ENCODE data around the gene HNRNPC. TPM values are rescaled to one million over a fixed set of nuclear protein-coding genes. Genes with fewer than 3 reads are reported as not detected.

HNRNPC gene
- total and polyA plus RNA-seq, 2 of the 8 experiments (the other 6 are each of a cell fraction or from before 2014, with no cell fraction given): 781 to 1,207 TPM

DNA sequence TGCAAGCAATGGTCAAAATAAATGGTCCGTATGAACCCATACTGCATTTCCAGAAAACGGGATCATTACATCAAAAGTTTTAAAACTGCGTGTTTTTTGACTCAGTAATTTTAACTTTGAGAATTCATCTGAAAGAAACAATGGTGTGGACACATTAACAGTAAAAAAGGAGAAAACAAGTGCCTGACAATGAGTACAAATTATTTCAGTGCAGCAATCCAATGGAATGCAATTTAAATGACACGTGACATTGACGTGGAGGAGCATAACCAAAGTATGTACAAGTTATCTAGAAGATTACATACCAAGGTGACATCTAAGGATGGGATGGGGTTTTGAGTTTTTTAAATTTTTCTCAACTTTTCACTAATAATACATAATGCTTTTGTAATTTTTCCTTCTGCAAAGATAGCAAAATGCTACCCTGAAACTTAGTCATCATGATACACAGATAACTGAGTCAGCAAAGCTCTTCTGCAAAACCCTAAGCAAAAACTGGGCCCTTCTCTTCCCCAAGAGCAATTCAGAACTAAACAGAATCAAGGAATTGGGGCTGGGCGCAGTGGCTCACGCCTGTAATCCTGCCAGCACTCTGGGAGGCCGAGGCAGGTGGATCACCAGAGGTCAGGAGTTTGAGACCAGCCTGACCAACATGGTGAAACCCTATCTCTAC, 20.4 kb downstream of the HNRNPC start:
- Histone ChIP-seq H3K23ac (ENCODE audit: insufficient read length) (no peak overlapping the region), H4K5ac (ENCODE audit: insufficient read length, low read depth, low read length) (no peak overlapping the region), H2BK20ac (ENCODE audit: low read length) (no peak overlapping the region), H4K20me1 (replicated peaks in 1 of 2; ENCODE audit: control insufficient read depth in 1 of 2, insufficient read depth in 2 of 2, low read length in 2 of 2) (peaks cover 21 to 47% of the 10 kb centered on the region in 2 experiments), H3K27ac (ENCODE audit: low read depth, low read length) (no peak overlapping the region), H3K18ac (ENCODE audit: extremely low read depth, low read length) (no peak overlapping the region), H3K9ac (replicated peaks in 1 of 4; ENCODE audit: extremely low read depth in 1 of 4, low read depth in 3 of 4, low read length in 3 of 4) (no peak overlapping the region), H3K4ac (replicated peaks; ENCODE audit: insufficient read length, low read depth, low read length) (no peak overlapping the region), H3K9me3 (ENCODE audit: insufficient read depth in 2 of 2, low read depth in 1 of 2, low read length in 1 of 2) (no peaks in the 10 kb centered on the region), H2BK15ac (ENCODE audit: low read length) (no peak overlapping the region), H3K27me3 (replicated peaks in 1 of 4; ENCODE audit: control insufficient read depth in 3 of 4, extremely low read depth in 1 of 4, insufficient read depth in 3 of 4, low read length in 3 of 4) (no peaks in the 10 kb centered on the region), H4K91ac (replicated peaks; ENCODE audit: insufficient read length, low read length) (no peak overlapping the region), H3K4me3 (ENCODE audit: extremely low read depth in 1 of 4, insufficient read depth in 2 of 4, low read depth in 3 of 4, low read length in 4 of 4) (no peak overlapping the region), H2BK12ac (ENCODE audit: low read depth, low read length) (no peak overlapping the region), H2AK5ac (ENCODE audit: low read depth, low read length) (no peak overlapping the region), H3K4me1 (replicated peaks in 1 of 4; ENCODE audit: control insufficient read depth in 3 of 4, insufficient read depth in 4 of 4, low read length in 3 of 4) (no peaks in the 10 kb centered on the region), H3K4me2 (ENCODE audit: insufficient read depth in 1 of 2, low read depth in 2 of 2, low read length in 2 of 2) (no peak overlapping the region), H2BK120ac (replicated peaks; ENCODE audit: low read depth, low read length) (no peak overlapping the region), H3K36me3 (ENCODE audit: control insufficient read depth in 2 of 4, insufficient read depth in 4 of 4, low read length in 3 of 4) (peaks cover 10 to 90% (median 32%) of the 10 kb centered on the region in 4 experiments), H3K56ac (replicated peaks; ENCODE audit: insufficient read length, low read depth, low read length) (no peak overlapping the region), H2BK5ac (ENCODE audit: low read depth, low read length) (no peak overlapping the region), H3K14ac (ENCODE audit: insufficient read length) (no peak overlapping the region), H2AFZ (ENCODE audit: low read length) (no peak overlapping the region), H3K23me2 (ENCODE audit: low read depth, low read length) (no peaks in the 10 kb centered on the region), H3K79me1 (ENCODE audit: low read depth, low read length) (no peaks in the 10 kb centered on the region), H4K8ac (ENCODE audit: extremely low read depth, insufficient read depth, low read length) (no peak overlapping the region; the same call in 1 of the 2 replicates), H3K79me2 (ENCODE audit: control insufficient read depth in 1 of 2, insufficient read depth in 2 of 2, low read length in 2 of 2) (peaks cover 50 to 100% of the 10 kb centered on the region in 2 experiments)
- ChIA-PET POLR2A (ENCODE audit: partially characterized antibody) (interaction anchor here (0.6 to 24.2 kb wide), 5 partner anchors 9 to 135 kb away, joined by 3 to 836 read pairs (median 3); partner anchors contain the start of gene SUPT16H), CTCF (ENCODE audit: partially characterized antibody) (no interaction called here)
- FAIRE-seq (no peak), DNase-seq (ENCODE audit: low read depth in 1 of 2, low spot score in 2 of 2) (no peak)
- WGBS, 2 experiments (ENCODE audit: extremely low coverage in 1 of 2, insufficient coverage in 1 of 2, insufficient read length in 1 of 2, insufficient replicate concordance in 2 of 2, low coverage in 1 of 2, low lambda C conversion rate in 2 of 2, missing lambda C conversion rate in 1 of 2): 83% methylated on average over 8 of the region's 8 CpGs; no CpG with 5 or more reads in 1 of the 2 experiments
- TF ChIP-seq POLR2A (IDR thresholded peaks at IDR 0.05; ENCODE audit: control extremely low read depth in 1 of 2, low read depth in 2 of 2, low read length in 2 of 2): 0 out of 3 replicates have a peak, but pooled peaks of 1 of the 2 experiments have one; percentile 11
- TF ChIP-seq ZNF274 (IDR thresholded peaks at IDR 0.05; ENCODE audit: borderline replicate concordance, extremely low read depth, low read length): no peak
- TF ChIP-seq NANOG (IDR thresholded peaks at IDR 0.05; ENCODE audit: insufficient read depth, low read depth, low read length, poor library complexity, severe bottlenecking): no peak
- no peak for TF ChIP-seq YY1 (IDR thresholded peaks at IDR 0.05; ENCODE audit: low read depth, low read length)

Measured in H1 (cell line).